ENCODE data around the gene MS4A4E.

- no peak for TF ChIP-seq CTCF (IDR thresholded peaks at IDR 0.05; ENCODE audit: low read depth, low read length)
- TF ChIP-seq POLR2A (IDR thresholded peaks at IDR 0.05; ENCODE audit: extremely low read depth, insufficient read length): no peak
- TF ChIP-seq, protein P1, sequence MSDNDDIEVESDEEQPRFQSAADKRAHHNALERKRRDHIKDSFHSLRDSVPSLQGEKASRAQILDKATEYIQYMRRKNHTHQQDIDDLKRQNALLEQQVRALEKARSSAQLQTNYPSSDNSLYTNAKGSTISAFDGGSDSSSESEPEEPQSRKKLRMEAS (IDR thresholded peaks at IDR 0.05; ENCODE audit: low read depth, low read length): no peak
- TF ChIP-seq MYC (IDR thresholded peaks at IDR 0.05; ENCODE audit: low read depth, low read length): no peak
These were observed at the start of gene MS4A4E for GRCh38 chr11:60242740-60243239.
